ENCODE results near the gene ATP2C2. TPM values are rescaled to one million over a fixed set of nuclear protein-coding genes. Genes with fewer than 3 reads are reported as not detected.

Gene ATP2C2
- polyA plus RNA-seq, 3 donors: 0.06 to 0.15 TPM; not detected in 1

DNA sequence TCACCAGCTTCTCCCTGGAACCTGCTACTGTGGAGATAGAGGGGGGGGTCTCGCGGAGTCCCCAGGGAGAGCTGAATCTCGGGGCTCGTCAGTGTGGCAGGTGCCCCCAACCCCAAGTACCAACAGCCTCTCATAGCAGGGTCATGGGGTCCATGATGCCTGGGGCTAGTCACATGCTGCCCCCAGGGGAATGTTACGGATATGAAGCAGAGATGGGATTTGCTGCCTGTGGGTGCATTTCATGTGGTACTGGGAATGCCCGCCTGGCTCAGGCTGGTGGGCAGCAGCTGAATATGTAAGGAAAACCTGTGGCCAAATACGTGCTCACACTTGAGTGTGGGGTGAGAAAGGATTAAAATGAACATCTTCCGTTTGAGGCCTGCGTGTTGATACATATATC is 86.7 kb downstream of the ATP2C2 start:
- 90 to 94% (median 93%) methylated on average over 9 of the region's 9 CpGs for WGBS, 3 donors
- no peak overlapping the region for H3K27ac ChIP-seq (ENCODE audit: low read depth, low read length)

DNA sequence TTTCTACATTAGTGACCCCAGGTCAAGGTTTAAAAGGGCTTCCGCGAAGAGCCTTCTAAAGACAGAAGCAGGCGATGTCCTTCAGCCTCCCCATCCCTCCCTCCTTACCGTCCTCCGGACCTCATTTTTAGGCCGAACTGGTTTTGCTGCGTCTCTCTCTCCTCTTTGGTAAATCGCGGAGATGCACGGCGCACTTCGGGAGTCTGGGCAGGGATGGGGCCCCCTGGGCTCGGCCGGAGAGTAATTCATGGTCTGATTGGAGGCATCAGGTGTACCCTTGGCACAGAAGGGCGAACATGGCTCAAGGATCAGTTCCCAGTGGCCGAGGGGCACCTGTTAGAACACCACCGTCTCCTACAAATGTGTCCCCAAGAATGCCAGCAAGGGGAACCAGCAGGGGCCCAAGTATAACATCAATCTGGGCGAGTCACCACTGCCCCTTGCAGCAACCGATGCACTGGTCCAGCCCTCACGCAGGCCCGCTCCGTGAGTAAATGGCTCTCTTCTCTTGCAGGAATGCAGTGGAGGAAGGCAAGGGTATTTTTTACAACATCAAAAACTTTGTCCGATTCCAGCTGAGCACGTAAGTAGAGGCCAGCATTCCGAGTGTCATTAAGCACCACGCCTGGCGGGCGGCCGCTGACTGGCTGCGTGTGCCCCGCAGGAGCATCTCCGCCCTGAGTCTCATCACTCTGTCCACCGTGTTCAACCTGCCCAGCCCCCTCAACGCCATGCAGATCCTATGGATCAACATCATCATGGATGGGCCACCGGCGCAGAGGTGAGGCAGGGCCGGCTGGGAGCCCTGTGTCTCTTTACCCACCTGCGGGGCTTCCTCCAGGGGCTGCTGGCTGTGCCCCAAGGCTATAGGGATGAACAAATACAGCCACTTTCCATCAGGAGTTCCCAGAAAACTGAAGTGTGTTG is 90.5 kb downstream of the ATP2C2 start:
- 92 to 94% (median 92%) methylated on average over 38 of the region's 38 CpGs for WGBS, 3 donors
- no peak overlapping the region for H3K27ac ChIP-seq (ENCODE audit: low read depth, low read length)

DNA sequence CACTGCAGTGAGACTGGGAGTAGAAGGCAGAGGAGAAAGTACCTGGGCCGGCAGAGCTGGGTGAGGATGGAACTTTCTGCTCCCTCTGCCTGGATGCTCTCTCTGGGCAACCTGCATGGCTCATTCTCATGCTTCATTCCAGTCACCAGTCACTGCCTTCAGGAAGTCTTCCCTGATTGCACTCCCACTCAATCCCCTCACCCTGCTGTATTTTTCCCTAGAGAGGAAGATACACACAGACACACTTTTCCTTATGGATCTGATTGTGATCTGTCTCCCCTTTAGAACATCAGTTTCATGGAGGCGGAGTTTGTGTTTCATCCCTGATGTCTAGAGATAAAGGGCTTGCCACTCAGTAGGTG is 91.2 kb downstream of the ATP2C2 start:
- H3K27ac ChIP-seq (ENCODE audit: low read depth, low read length): no peak overlapping the region
- 83 to 100% (median 98%) methylated on average over 2 of the region's 2 CpGs for WGBS, 3 donors

DNA sequence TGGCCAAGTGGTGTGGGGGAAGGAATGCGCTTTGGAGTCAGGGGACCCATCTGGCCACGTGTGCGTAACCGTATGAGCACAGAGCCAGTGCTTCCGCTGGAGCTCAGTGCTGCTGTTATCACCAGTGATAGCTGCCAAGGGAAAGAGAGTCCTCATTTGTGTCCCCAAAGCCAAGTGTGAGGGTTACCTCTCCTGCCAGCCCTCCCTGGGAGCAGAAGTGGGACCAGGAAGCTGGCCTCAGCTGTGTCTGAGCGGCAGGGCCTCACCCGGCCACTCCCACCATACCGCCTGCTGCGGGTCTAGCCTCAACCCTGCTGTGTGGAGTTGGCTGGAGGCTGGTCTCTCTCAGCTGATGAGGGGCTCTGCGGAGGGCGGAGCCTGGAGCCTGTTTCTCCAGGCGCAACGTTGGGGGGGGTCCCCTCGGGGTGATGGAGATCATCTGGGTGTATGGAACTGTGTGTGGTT is 91.6 kb downstream of the ATP2C2 start:
- no peak overlapping the region for H3K27ac ChIP-seq (ENCODE audit: low read depth, low read length)
- 77 to 87% (median 83%) methylated on average over 14 of the region's 14 CpGs for WGBS, 3 donors

DNA sequence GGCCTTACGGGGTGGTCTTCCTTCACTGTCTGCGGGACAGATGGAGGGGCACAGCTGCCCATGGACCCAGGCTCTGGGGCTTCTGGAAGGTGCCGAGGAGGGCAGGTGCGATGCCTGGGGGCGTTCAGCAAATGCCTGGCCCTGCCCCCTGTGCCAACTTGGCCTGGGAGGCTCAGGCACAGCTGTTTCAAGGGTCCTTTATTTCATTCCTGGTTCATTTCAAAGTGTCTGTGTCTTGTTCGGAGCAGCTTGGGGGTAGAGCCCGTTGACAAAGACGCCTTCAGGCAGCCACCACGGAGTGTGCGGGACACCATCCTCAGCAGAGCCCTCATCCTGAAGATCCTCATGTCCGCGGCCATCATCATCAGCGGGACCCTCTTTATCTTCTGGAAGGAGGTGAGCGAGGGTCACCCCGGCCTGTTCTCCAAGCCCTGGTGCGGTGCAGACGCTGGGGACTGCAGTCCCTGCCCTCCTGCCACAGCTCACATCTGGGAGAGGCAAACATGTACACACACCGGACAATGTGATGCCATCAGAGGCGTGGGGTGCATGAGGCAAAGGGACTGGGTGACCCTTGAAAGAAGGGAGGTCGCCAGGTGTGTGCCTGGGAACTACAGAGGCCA is 92.2 kb downstream of the ATP2C2 start:
- whole genome bisulfite sequencing, 3 donors: 81 to 85% (median 82%) methylated on average over 20 of the region's 20 CpGs
- no peak overlapping the region for H3K27ac ChIP-seq (ENCODE audit: low read depth, low read length)

DNA sequence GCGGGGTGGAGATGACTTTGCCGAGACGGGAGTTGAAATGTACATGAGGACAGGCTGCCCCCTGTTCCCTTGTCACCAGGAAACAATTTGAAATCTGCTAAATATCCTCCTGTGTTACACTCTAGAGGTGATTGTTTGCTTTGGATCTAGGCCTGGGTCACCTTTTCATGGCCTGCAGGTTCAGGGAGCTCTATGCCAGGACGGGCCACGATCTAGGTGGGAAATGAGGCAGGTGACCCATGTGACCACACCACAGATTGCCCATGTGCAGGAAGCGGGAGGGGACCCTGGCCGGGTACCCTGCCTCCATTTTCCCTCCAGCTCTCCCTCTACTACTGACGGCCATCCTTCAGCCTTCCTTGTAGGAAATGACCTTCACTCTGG is 92.7 kb downstream of the ATP2C2 start:
- no peak overlapping the region for H3K27ac ChIP-seq (ENCODE audit: low read depth, low read length)
- WGBS, 3 donors: 53 to 74% (median 70%) methylated on average over 8 of the region's 8 CpGs

DNA sequence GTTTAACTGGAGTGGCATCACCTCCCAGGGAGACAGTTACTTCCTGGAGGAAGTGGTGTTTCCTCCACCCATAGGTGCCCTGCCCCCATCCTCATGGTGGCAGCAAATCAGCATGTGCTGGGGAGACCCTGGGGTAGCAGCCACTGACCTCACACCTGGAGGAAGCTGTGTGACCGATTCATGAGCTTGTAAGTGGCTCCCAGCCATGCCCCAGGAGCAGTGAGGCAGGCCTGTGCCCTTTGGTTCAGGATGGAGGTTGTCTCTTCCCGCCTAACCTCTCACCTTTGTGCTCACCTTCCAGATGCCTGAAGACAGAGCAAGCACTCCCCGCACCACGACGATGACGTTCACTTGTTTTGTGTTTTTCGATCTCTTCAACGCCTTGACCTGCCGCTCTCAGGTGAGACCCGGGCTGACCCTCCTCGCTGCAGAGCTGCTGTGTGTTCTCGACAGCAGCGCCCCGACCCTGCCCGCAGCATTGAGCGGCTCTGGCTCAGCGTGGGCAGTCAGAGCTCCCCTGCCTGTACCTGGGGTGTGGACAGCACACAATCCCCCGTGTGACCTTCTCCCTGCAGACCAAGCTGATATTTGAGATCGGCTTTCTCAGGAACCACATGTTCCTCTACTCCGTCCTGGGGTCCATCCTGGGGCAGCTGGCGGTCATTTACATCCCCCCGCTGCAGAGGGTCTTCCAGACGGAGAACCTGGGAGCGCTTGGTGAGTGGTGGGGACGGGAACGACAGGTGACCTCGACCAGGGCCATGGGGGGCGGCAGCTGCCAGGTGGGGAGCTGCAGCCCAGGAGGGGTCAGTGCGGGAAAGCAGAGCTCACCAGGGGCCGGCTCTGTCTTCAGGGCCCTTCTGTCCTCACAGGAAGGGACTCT is 93.3 kb downstream of the ATP2C2 start:
- 88 to 93% (median 92%) methylated on average over 30 of the region's 30 CpGs for WGBS, 3 donors
- no peak overlapping the region for H3K27ac ChIP-seq (ENCODE audit: low read depth, low read length)

DNA sequence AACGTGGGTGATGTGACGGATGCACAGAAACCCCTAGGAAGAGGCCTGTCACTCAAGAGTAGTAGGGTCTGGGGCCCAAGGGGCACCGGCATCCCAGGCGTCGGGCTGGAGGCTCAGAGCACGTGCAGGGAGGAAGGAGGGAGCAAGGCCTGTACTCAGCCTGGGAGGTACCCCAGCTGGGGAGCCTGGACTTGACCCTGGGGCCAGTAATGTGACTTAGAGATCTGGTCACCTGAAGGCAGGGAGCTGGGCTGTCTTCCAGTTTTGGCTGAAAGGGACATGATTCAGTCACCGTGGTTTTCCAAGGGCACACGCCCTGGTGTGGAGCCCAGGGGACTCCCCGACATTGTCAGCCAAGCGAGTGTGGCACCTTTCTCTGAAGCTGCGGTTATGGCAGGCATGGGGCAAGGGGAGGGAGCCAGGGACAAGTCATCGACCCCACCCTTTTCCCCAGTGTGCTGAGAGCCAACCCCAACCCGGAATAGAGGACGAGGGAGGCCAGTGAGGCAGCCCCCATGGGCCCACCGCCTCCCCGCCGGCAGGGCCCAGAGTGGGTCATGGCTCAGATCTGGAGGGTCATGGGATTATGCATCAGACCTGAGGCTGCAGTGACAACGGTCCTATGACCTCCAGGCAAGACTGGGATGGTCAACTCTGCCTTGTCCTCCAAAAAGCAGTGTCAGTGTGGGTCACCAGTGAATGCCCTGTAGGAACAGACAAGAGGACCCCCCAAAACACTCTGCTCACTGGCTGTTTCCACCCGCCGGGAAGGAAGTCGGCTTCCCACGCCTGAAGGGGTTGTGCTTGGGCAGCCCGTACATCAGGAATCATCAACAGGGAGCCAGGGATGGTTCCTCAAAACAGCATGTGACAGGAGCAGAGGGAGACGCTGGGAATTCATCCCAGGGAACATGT is 94.2 kb downstream of the ATP2C2 start:
- no peak overlapping the region for H3K27ac ChIP-seq (ENCODE audit: low read depth, low read length)
- 80 to 87% (median 85%) methylated on average over 23 to 24 of the region's 24 CpGs for WGBS, 3 donors

DNA sequence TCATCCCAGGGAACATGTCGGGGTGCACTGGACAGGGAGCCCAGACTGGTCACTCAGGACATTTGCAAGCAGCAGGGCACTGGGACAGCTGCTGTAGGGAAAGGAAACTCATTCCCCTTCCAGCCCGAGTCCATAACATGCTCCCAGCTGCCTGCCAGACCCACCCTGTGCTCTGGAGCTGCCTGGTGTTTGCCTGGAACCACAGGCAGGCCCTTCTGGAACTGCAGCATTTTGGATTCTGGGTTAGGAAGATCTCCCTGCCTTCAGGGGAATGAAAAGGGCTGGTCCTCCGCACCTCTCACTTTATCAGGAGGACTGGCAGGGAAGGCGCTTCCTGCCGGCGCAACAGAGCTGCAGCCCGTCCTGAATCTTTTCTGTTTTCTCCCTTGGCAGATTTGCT is 94.9 kb downstream of the ATP2C2 start:
- H3K27ac ChIP-seq (ENCODE audit: low read depth, low read length): no peak overlapping the region
- WGBS, 3 donors: 86 to 87% (median 87%) methylated on average over 7 of the region's 7 CpGs

DNA sequence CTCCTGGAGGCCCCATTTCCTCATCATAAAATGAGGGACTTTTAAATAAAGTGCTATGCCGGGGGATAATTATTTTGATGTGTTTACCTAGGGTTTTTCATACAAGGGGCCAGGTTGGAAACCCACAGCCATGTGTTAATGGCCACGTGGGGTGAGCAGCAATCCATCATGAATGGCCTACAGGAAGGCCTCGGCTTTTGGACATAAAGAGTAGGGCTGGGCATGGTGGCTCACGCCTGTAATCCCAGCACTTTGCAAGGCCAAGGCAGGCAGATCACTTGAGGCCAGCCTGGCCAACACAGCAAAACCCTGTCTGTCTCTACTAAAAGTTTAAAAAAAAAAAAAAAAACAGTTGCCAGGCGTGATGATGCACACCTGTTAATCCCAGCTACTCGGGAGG is 95.8 kb downstream of the ATP2C2 start:
- no peak overlapping the region for H3K27ac ChIP-seq (ENCODE audit: low read depth, low read length)
- WGBS, 3 donors: 74 to 83% (median 79%) methylated on average over 6 of the region's 6 CpGs

DNA sequence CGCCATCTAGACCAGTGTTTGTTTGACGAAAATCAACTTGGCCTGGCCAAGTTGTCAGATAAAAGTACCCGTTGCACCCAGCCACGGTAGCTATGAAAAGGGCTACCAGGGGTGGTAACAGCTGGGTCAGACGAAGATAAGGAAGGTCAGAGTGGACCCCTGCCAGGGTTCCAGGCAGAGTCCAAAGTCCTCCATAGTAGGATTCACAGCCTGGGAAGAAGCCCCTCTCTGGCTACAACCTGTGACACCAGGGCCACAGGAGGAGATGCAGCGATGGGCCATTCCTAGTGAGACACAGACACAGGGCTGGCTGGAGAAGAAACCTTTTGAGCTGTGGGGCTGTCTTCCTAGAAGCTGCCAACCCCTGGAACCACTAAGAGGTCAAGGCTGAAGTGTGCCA is 96.8 kb downstream of the ATP2C2 start:
- no peak overlapping the region for H3K27ac ChIP-seq (ENCODE audit: low read depth, low read length)
- 63 to 95% (median 91%) methylated on average over 6 of the region's 6 CpGs for WGBS, 3 donors

DNA sequence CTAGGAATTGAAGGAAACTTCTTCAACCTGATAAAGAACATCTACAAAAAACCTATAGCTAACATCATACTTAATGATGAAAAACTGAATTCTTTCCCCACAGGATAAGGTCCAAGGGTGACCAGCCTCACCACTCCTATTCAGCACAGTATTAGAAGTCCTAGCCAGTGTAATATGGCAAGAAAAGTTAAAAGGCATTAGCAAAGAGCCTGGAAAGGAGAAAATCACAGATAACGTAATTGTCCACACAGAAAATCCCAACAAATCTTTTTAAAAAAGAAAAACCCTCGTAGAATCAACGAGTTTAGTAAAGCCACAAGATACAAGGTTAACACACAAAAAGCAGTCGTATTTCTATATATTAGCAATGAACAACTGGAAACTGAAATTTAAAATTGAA is 98.4 kb downstream of the ATP2C2 start:
- no peak overlapping the region for H3K27ac ChIP-seq (ENCODE audit: low read depth, low read length)
- 48 to 98% (median 48%) methylated on average over 4 of the region's 4 CpGs for WGBS, 3 donors

DNA sequence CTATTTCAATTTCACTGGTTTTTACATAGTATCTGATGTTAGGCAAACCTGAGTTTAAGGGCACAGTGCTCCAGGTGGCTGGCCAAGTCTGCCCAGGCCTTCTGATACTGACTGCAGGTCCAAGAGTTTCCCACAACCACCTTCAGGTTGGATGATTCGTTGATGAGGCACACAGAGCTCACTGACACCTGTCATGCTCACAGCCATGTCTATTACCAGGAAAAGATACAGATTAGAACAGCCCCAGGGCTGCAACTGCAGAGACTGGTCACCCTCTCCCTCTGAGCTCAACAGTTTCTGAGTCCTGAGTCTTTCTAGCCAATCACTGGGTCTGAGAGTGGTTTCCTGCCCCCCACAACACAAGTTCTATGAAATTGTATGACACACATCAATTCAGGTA is 98.9 kb downstream of the ATP2C2 start:
- WGBS, 3 donors: 94 to 98% (median 96%) methylated on average over 1 of the region's 1 CpG
- no peak overlapping the region for H3K27ac ChIP-seq (ENCODE audit: low read depth, low read length)

DNA sequence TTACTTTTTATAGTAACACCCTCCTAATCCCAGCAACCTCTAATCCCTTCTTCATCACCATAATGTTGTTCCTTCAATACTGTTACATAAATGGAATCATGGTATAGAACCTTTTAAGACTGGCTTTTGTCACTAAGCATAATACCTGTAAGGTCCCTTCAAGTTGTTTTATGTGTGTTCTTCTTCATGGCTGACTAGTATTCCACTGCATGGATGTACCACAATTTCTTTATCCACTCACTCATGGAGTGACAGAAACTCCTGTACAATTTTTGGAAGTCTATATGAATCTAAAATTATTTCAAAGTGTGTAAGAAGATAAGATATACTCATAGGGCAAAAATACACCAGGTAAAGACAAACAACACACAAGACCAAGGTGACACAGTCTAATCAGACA is 99.4 kb downstream of the ATP2C2 start:
- H3K27ac ChIP-seq (ENCODE audit: low read depth, low read length): no peak overlapping the region

DNA sequence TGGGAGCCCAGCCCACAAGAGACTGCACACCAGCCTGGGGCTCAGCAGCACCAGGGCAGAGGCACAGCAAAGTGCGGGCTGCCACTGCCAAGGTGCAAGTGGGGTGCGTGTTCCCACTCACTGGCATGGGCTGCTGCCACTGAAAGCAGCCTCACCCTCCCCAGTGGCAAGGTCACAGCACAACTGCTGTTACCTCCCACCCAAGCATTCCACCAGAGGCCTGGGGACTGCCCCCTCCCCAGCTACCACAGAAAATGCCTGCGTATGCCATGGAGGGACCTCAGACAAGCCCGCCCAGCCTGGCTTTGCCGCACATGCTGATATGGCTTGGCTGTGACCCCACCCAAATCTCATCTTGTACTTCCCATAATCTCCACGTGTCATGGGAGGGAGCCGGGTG is 103.0 kb downstream of the ATP2C2 start:
- H3K27ac ChIP-seq (ENCODE audit: low read depth, low read length): no peak overlapping the region
- WGBS, 3 donors: 95 to 98% (median 97%) methylated on average over 7 of the region's 7 CpGs

DNA sequence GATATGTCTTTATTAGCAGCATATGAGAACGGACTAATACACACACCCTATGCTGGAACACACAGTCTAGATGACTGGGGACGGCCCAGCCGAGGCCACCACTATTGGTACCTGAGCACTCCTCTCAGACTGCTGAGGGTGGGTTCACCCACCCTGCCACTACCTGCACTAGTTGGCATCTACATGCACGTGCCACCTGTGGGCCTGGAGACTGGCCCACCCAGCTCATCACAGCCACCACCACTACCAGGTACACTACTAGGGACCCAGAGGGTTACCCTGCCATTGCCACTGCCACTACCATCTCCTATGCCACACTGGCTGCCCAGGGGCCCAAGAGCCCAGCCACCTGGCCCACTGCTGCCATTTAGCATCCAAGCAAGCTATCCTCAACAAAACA is 103.6 kb downstream of the ATP2C2 start:
- H3K27ac ChIP-seq (ENCODE audit: low read depth, low read length): no peak overlapping the region
- 88 to 98% (median 97%) methylated on average over 4 of the region's 4 CpGs for WGBS, 3 donors

DNA sequence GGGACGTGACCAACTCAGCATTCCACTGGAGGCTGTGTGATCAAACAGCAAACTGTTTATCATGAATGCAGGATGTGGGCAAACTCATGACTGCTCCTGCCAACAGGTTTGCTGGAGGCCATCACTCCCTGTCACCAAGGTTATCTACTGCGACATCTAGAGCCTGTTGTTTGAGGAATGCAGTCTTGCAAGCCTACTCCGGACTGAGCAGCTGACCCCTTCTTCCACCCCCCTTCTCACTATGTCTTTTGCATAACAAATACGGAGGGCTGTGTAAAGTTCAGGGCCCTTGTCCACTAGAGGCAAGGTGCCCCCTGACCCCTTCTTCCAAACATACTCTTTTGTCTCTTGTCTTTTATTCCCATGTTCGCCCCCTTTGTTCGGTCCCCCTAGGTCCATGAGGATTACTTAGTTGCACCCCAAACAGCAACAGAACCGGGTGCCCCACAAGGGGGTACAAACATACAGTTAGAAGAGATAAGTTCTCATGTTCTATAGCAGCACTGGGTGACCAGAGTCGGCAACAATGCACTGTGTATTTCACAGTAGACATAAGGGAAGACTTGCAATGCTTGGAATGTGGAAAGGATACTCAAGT is 107.4 kb downstream of the ATP2C2 start:
- H3K27ac ChIP-seq (ENCODE audit: low read depth, low read length): no peak overlapping the region

DNA sequence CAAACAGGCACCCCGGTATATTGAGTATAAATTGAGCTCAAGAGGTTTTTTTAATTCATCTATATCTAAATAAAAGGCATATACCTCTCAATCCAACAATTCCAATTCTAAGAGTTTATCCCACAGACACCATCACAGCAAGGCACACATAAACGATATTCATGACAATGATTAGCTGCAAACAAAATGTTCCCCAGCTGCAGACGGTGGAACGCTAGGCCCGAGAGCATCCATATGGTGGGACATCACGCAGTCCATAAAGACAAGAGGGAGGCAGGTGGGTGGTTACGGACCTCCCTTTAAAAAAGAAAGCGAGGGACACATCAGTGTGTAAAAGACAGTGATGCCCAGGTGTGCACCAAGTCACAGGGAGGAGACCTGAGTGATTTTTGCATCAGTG is 108.1 kb downstream of the ATP2C2 start:
- H3K27ac ChIP-seq (ENCODE audit: low read depth, low read length): no peak overlapping the region
- WGBS, 3 donors: 94 to 97% (median 97%) methylated on average over 8 of the region's 8 CpGs

More for the DNA sequence above, 107.4 kb downstream of the ATP2C2 start:
- 81 to 90% (median 85%) methylated on average over 8 of the region's 8 CpGs for WGBS, 3 donors

Measured in adipose tissue (tissue), 3 donors.